Motor neuron (in vitro differentiated cells): ENCODE data around the gene NTHL1. TPM values are rescaled to one million over a fixed set of nuclear protein-coding genes. Genes with fewer than 3 reads are reported as not detected.

Experiments
- ATAC-seq, 8 experiments: fragments of 200-7000 bp; cut with Tn5 transposase; replicated peaks in 6 of 8; 2 replicates each; pipeline ENCODE4 v1.8.0; 2021; ENCODE audit warnings: mild to moderate bottlenecking in 8 of 8, moderate library complexity in 8 of 8
- H3K27ac ChIP-seq, 2 donors: fragments of 250-450 bp; sonication (Bioruptor Pico); 2 replicates each; pipeline ENCODE4 v1.9.0; 2021; ENCODE audit warnings: antibody characterized with exemption in 2 of 2, mild to moderate bottlenecking in 2 of 2, moderate library complexity in 1 of 2
- H3K4me1 ChIP-seq, 2 donors: fragments of 250-450 bp; sonication (Bioruptor Pico); replicated peaks in 1 of 2; 2 replicates each; pipeline ENCODE4 v1.6.1; 2021; ENCODE audit warnings: antibody characterized with exemption in 2 of 2, mild to moderate bottlenecking in 2 of 2, moderate library complexity in 1 of 2
- H3K4me3 ChIP-seq, 5 donors: fragments of 250-450 bp; sonication (Bioruptor Pico); 2 replicates each; pipeline ENCODE4 v1.9.0; 2021; ENCODE audit warnings: antibody characterized with exemption in 5 of 5, mild to moderate bottlenecking in 5 of 5, moderate library complexity in 4 of 5
- WGBS, 10 experiments: fragments of 450-650 bp; shearing (Covaris generic); methylation state at CpG; one replicate each; pipeline ENCODE4 v1.0.0; 2022; 5-methylcytosine and 5-hydroxymethylcytosine counted together
- in situ Hi-C, 9 experiments: fragments of 400-800 bp; cut with MboI; loops; one replicate each; pipeline ENCODE4 v1.15.0; 2021; ENCODE audit warnings: low sequenced_read_pairs in 9 of 9, low pct_unique_long_range_greater_than_20kb in 2 of 9; ENCODE audit not compliant: unreplicated experiment in 9 of 9
- total RNA-seq, 8 experiments: library from RNA; unstranded; fragments of 300-600 nt; gene quantifications; 2 replicates each; pipeline versions ENCODE4 v1.2.3 to v1.2.4, GENCODE V29; 2022

Gene NTHL1
- total RNA-seq, 8 experiments from 2014 or later, result 13.0 to 28.3 (median 18.8) TPM

DNA sequence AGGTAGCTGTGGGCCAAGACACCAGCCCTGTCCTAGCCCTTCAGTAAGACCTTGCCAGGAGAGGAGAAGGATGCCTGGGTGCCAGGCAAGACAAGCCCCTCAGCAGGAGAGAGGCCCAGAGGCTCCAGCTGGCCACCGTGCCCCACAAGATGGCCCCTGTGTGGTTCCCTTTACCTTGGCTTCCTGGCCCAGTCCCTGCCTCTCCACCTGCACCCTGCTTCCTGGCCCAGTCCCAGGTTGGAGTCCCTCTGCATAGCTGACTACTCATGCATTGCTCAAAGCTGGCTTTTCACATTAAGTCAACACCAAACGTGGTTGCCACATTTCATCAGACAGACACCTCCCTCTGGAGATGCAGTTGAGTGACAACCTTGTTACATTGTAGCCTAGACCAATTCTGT lies 53.9 kb downstream of the NTHL1 start:
- H3K27ac ChIP-seq, result no peak overlapping the region

DNA sequence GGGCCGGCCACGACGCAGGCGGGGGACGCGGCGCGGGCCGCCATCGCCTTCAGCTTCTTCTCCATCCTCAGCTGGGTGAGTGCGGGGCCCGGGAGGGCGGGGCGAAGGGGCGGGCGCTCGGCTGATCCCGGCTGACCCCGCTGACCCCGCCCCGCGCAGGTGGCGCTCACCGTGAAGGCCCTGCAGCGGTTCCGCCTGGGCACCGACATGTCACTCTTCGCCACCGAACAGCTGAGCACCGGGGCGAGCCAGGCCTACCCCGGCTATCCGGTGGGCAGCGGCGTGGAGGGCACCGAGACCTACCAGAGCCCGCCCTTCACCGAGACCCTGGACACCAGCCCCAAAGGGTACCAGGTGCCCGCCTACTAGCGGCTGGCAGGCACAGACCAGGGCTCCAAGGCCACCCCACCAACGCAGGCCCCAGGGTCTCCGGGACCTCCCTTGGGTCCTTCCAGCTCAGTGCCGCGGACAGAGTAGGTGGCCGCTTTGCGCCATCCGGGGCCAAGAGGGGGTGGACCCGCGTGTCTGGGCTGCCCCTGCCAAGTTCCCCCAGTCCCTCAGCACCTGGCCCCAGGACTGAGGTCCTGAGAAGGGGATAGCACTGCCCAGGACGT lies 54.8 kb downstream of the NTHL1 start:
- peaks cover 9 to 24% of the 10 kb centered on the region in 2 donors for H3K4me1 ChIP-seq
- 28 to 100% methylated on average over 2 to 8 of the region's 50 CpGs; no CpG with 5 or more reads in 8 of the 10 experiments for WGBS, 10 experiments
- in situ Hi-C loops, result no loop called here
- H3K4me3 ChIP-seq, result peak overlapping the region in 4 of 5 donors; percentile 9 to 30 (median 20)
- peak overlapping the region in 1 of 2 donors; percentile 30 for H3K27ac ChIP-seq
- no peak for ATAC-seq

More for the DNA sequence above, 53.9 kb downstream of the NTHL1 start:
- in situ Hi-C loops, result no loop called here
- Histone ChIP-seq H3K4me3 (no peak overlapping the region), H3K4me1 (peaks cover 9 to 24% of the 10 kb centered on the region in 2 donors)
- WGBS, 10 experiments, result 13 to 100% (median 80%) methylated on average over 1 to 2 of the region's 2 CpGs; no CpG with 5 or more reads in 3 of the 10 experiments
- no peak for ATAC-seq

DNA sequence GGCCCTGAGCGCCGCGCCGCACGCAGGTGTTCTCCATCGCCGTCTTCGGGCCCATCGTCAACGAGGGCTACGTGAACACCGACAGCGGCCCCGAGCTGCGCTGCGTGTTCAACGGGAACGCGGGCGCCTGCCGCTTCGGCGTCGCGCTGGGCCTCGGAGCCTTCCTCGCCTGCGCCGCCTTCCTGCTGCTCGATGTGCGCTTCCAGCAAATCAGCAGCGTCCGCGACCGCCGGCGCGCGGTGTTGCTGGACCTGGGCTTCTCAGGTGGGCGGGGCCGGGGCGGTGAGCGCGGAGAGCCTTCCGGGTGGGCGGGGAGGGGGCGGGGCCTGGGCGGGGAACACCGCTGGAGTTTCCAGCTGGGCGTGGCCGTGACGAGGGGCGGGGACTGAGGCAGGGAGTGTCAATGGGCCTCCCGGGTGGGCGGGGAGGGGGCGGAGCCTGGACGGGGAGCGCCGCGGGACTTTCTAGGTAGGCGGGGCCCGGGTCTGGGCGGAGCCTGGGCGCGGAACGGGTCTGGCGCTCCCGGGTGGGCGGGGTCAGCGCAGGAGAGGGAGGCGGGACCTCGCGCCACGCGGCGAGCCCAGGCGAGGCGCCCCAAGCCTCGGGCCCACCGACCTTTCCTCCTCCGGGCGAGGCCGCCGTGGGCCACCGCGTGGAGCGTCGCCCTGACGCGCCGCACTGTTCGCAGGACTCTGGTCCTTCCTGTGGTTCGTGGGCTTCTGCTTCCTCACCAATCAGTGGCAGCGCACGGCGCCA lies 55.5 kb downstream of the NTHL1 start:
- Histone ChIP-seq H3K4me3 (peak overlapping the region; percentile 20 to 86 (median 50)), H3K27ac (peak overlapping the region; percentile 49 to 79), H3K4me1 (peaks cover 9 to 24% of the 10 kb centered on the region in 2 donors)
- in situ Hi-C loops, result no loop called here
- WGBS, 10 experiments, result 10 to 20% methylated on average over 1 to 2 of the region's 96 CpGs; no CpG with 5 or more reads in 8 of the 10 experiments
- peak; percentile 59 to 80 (median 68) for ATAC-seq

DNA sequence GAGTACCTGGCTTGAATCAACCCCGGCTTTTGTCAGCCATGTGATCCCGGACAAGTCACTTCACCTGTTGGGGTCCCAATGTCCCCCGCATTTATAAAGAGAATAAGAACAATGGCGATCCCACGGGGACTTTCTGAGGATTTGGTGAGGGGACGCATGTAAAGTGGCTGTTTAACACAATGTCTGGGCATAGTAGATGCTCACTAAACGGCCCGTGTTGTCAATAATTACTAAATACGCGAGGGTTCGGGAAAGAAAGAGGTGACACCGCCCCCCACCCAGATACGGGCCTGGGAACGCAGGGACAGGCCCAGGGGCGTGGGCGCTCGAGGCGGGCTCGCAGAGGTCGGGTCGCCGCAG lies 56.1 kb downstream of the NTHL1 start:
- no peak for ATAC-seq
- in situ Hi-C loops, result no loop called here
- peak overlapping the region; percentile 20 to 86 (median 65) for H3K4me3 ChIP-seq
- peak overlapping the region; percentile 49 to 79 for H3K27ac ChIP-seq
- WGBS, 10 experiments, result 0 to 50% (median 28%) methylated on average over 1 to 8 of the region's 22 CpGs; no CpG with 5 or more reads in 3 of the 10 experiments
- H3K4me1 ChIP-seq, result peaks cover 9 to 24% of the 10 kb centered on the region in 2 donors

DNA sequence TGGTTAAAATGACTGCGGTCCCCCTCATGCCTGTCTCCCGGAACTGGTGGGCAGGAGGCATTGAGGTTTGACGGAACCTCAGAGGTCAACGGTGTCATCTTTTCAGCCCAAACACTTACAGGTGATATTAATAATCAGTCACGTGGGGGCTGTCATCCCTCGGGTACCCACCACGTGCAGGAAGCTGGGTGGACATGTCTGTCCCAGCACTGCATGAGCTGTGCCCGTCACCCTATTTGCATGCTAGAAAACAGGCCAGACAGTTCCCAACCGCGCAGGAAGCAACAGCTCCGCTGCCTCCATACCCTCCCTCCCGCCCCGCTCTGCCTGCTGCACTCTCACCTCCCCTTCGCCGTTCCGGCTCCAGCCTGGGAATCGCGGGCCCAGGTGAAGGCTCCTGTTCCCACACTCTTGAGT lies 56.5 kb downstream of the NTHL1 start:
- H3K4me3 ChIP-seq, result peak overlapping the region; percentile 50 to 86 (median 73)
- WGBS, 10 experiments, result 7 to 23% (median 16%) methylated on average over 2 to 6 of the region's 18 CpGs; no CpG with 5 or more reads in 5 of the 10 experiments
- peaks cover 9 to 24% of the 10 kb centered on the region in 2 donors for H3K4me1 ChIP-seq
- ATAC-seq, result peak in 2 of 8 experiments; percentile 3 to 4
- in situ Hi-C loops, result no loop called here
- no peak overlapping the region for H3K27ac ChIP-seq

DNA sequence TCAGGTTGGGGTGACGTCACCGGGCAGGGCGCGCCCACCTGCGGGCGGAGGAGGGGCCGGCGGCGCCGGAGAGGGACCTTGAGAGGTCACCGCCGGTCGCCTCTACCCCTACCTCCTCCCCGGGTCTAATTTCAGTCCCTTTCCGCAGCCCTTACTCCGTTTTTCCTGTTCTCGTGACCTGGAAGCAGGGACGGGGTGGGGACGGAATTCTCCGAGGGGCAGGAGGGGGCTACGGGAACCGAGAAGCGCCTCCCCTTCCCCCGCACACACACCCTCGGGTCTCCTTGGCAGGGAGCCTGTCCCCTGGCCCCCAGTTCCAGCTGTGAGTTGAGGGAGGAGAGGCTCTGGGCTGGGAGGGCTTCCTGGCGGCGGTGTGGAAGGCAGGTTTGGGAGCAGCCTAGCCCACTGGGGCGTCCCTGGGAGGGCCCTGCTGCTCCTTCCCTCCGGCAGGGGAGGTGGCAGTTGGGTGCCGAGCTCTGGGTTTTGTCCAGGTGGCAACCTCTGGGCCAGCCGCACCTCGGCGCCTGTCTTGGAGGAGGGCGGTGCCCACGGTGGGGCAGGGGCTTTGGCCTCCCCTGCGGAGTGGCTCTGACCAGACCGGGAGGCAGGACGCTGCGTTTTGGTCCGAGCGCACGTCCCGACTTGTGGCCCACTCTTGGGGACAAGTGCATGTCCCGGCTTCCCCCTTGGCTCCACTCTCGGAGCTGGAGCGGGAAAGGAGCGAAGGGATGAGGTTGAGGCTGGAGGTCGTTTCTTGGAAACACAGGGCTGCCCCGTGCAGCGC lies 57.1 kb downstream of the NTHL1 start:
- in situ Hi-C loops, result no loop called here
- H3K27ac ChIP-seq, result peak overlapping the region in 1 of 2 donors; percentile 70
- H3K4me1 ChIP-seq, result peaks cover 9 to 24% of the 10 kb centered on the region in 2 donors
- peak in 5 of 8 experiments; percentile 11 to 26 (median 18) for ATAC-seq
- peak overlapping the region; percentile 50 to 86 (median 73) for H3K4me3 ChIP-seq
- 20% methylated on average over 2 to 12 of the region's 50 CpGs; no CpG with 5 or more reads in 8 of the 10 experiments for WGBS, 10 experiments

DNA sequence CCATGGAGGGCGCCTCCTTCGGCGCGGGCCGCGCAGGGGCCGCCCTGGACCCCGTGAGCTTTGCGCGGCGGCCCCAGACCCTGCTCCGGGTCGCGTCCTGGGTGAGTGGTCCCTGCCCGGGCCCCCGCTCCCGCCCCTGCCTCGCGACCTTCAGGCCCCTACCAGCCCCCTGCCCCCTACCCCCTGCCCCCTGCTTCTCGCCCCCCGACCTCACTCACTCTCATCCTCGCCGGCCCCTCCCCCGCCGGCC lies 57.6 kb downstream of the NTHL1 start:
- no CpG with 5 or more reads among the region's 25 CpGs for WGBS, 10 experiments
- peaks cover 13 to 27% of the 10 kb centered on the region in 2 donors for H3K4me1 ChIP-seq
- in situ Hi-C loops, result no loop called here
- H3K4me3 ChIP-seq, result peak overlapping the region; percentile 50 to 86 (median 73)
- peak overlapping the region; percentile 70 to 79 for H3K27ac ChIP-seq
- peak in 1 of 8 experiments; percentile 20 for ATAC-seq

Other genes starting within 250 kb of the NTHL1 start
- 10 to 100 TPM; 27.8 to 67.6 (median 38.9) TPM for gene HAGH, start 221.0 kb downstream of the NTHL1 start, total RNA-seq
- gene FAHD1, start 220.6 kb downstream of the NTHL1 start, total RNA-seq, result 10 to 100 TPM; 25.1 to 62.0 (median 30.8) TPM
- 1 to 10 TPM in 3 of 8 experiments, under 1 TPM in 4, not detected in 1; 0.05 to 2.8 (median 0.78) TPM for gene MEIOB, start 175.7 kb downstream of the NTHL1 start, total RNA-seq
- gene HS3ST6, start 129.4 kb downstream of the NTHL1 start, total RNA-seq, result 1 to 10 TPM in 1 of 8 experiments, under 1 TPM in 1, not detected in 6; 0.25 to 1.1 TPM
- gene MSRB1, start 104.6 kb downstream of the NTHL1 start, total RNA-seq, result 10 to 100 TPM in 2 of 8 experiments, 1 to 10 TPM in 6; 2.8 to 18.1 (median 6.3) TPM
- 1 to 10 TPM in 1 of 8 experiments, under 1 TPM in 6, not detected in 1; 0.08 to 1.4 (median 0.22) TPM for gene RPL3L, start 93.1 kb downstream of the NTHL1 start, total RNA-seq
- 100 to 1,000 TPM; 153 to 255 (median 183) TPM for gene NDUFB10, start 88.3 kb downstream of the NTHL1 start, total RNA-seq
- gene RPS2, start 83.0 kb downstream of the NTHL1 start, total RNA-seq, result 1,000 to 10,000 TPM; 1,718 to 3,761 (median 2,257) TPM
- gene RNF151, start 81.0 kb downstream of the NTHL1 start, total RNA-seq, result under 1 TPM in 1 of 8 experiments, not detected in 7; 0.16 TPM
- gene TBL3, start 75.8 kb downstream of the NTHL1 start, total RNA-seq, result 10 to 100 TPM; 18.4 to 55.5 (median 31.7) TPM
- gene NOXO1, start 66.4 kb downstream of the NTHL1 start, total RNA-seq, result under 1 TPM in 4 of 8 experiments, not detected in 4; 0.21 to 0.73 (median 0.26) TPM
- 10 to 100 TPM; 14.4 to 37.3 (median 25.2) TPM for gene GFER, start 63.6 kb downstream of the NTHL1 start, total RNA-seq
- gene SYNGR3, start 57.9 kb downstream of the NTHL1 start, total RNA-seq, result 10 to 100 TPM in 5 of 8 experiments, 1 to 10 TPM in 2, under 1 TPM in 1; 0.36 to 54.5 (median 18.2) TPM
- 10 to 100 TPM; 17.6 to 49.1 (median 27.6) TPM for gene ZNF598, start 38.0 kb downstream of the NTHL1 start, total RNA-seq
- gene NPW, start 28.0 kb downstream of the NTHL1 start, total RNA-seq, result 1 to 10 TPM in 2 of 8 experiments, under 1 TPM in 3, not detected in 3; 0.27 to 1.7 (median 0.92) TPM
- 10 to 100 TPM in 4 of 8 experiments, 1 to 10 TPM in 4; 1.2 to 27.4 (median 7.8) TPM for gene NHERF2, start 20.9 kb downstream of the NTHL1 start, total RNA-seq
- gene TSC2, start 151 bp upstream of the NTHL1 start, total RNA-seq, result 100 to 1,000 TPM in 1 of 8 experiments, 10 to 100 TPM in 7; 28.1 to 102 (median 53.2) TPM
- 100 to 1,000 TPM in 1 of 8 experiments, 10 to 100 TPM in 7; 27.9 to 123 (median 58.3) TPM for gene PKD1, start 88.1 kb upstream of the NTHL1 start, total RNA-seq
- 10 to 100 TPM in 2 of 8 experiments, 1 to 10 TPM in 6; 3.3 to 22.2 (median 5.2) TPM for gene RAB26, start 100.8 kb upstream of the NTHL1 start, total RNA-seq
- gene TRAF7, start 107.9 kb upstream of the NTHL1 start, total RNA-seq, result 10 to 100 TPM; 20.7 to 82.2 (median 33.3) TPM
- gene CASKIN1, start 148.8 kb upstream of the NTHL1 start, total RNA-seq, result 10 to 100 TPM in 1 of 8 experiments, 1 to 10 TPM in 6, under 1 TPM in 1; 0.61 to 12.2 (median 6.0) TPM
- 10 to 100 TPM; 25.9 to 59.8 (median 38.7) TPM for gene MLST8, start 157.6 kb upstream of the NTHL1 start, total RNA-seq
- 10 to 100 TPM in 2 of 8 experiments, 1 to 10 TPM in 6; 1.1 to 15.1 (median 8.4) TPM for gene BRICD5, start 163.0 kb upstream of the NTHL1 start, total RNA-seq
- 10 to 100 TPM in 4 of 8 experiments, 1 to 10 TPM in 4; 6.5 to 14.9 (median 9.9) TPM for gene PGP, start 167.0 kb upstream of the NTHL1 start, total RNA-seq
- 10 to 100 TPM; 15.4 to 32.4 (median 23.1) TPM for gene E4F1, start 175.8 kb upstream of the NTHL1 start, total RNA-seq
- 1 to 10 TPM in 6 of 8 experiments, under 1 TPM in 2; 0.61 to 3.0 (median 1.2) TPM for gene DNASE1L2, start 188.6 kb upstream of the NTHL1 start, total RNA-seq
- gene ECI1, start 203.8 kb upstream of the NTHL1 start, total RNA-seq, result 10 to 100 TPM; 26.6 to 56.4 (median 32.6) TPM
- gene RNPS1, start 220.3 kb upstream of the NTHL1 start, total RNA-seq, result 100 to 1,000 TPM; 108 to 257 (median 163) TPM